NCI-H2081 treated with DMSO at 0.1 percent for 48 hours (cell line): ENCODE results near the gene WDR36.
A peak's percentile ranks its signal among the peaks of the same experiment; 100 is the strongest.
"Not testable (repeated sequence)": the region's sequence is repeated elsewhere in the genome, so short reads cannot be mapped to it uniquely, and the experiment has no call there.

Source experiments
- DNase-seq: peaks from one replicate; lab custom pipeline; 2025; lab: John Stamatoyannopoulos, UW

The WDR36 gene

GRCh38 chr5:111135946-111136345, 43.8 kb downstream of the WDR36 start:
- DNase-seq, result no peak

GRCh38 chr5:111138096-111138495, 45.9 kb downstream of the WDR36 start:
- no peak for DNase-seq

- not testable (repeated sequence) for DNase-seq
Observed at GRCh38 chr5:111141471-111141870, 49.3 kb downstream of the WDR36 start.

GRCh38 chr5:111142932-111143331, 50.8 kb downstream of the WDR36 start:
- DNase-seq, result no peak

- DNase-seq, result no peak
Observed at GRCh38 chr5:111143910-111144309, 51.8 kb downstream of the WDR36 start.

GRCh38 chr5:111144352-111144930, 52.3 kb downstream of the WDR36 start:
- DNase-seq, result no peak

- DNase-seq, result no peak
Observed at GRCh38 chr5:111146053-111146452, 53.9 kb downstream of the WDR36 start.

- DNase-seq, result no peak
Observed at GRCh38 chr5:111147502-111147901, 55.4 kb downstream of the WDR36 start.

GRCh38 chr5:111151998-111152397, 59.9 kb downstream of the WDR36 start:
- DNase-seq, result no peak

GRCh38 chr5:111153483-111153882, 61.3 kb downstream of the WDR36 start:
- DNase-seq, result no peak

- DNase-seq, result no peak
Observed at GRCh38 chr5:111153945-111154344, 61.8 kb downstream of the WDR36 start.

- DNase-seq, result peak; percentile 1
Observed at GRCh38 chr5:111158105-111158744, 66.1 kb downstream of the WDR36 start.

- DNase-seq, result no peak
Observed at GRCh38 chr5:111159845-111160244, 67.7 kb downstream of the WDR36 start.

GRCh38 chr5:111163000-111163399, 70.9 kb downstream of the WDR36 start:
- DNase-seq, result no peak

- DNase-seq, result no peak
Observed at GRCh38 chr5:111165058-111165457, 72.9 kb downstream of the WDR36 start.

- DNase-seq, result no peak
Observed at GRCh38 chr5:111167551-111167950, 75.4 kb downstream of the WDR36 start.

GRCh38 chr5:111168608-111169007, 76.5 kb downstream of the WDR36 start:
- DNase-seq, result no peak

GRCh38 chr5:111169269-111169668, 77.1 kb downstream of the WDR36 start:
- DNase-seq, result no peak

- DNase-seq, result no peak
Observed at GRCh38 chr5:111170279-111170678, 78.1 kb downstream of the WDR36 start.

GRCh38 chr5:111172504-111172903, 80.4 kb downstream of the WDR36 start:
- DNase-seq, result no peak

- no peak for DNase-seq
Observed at GRCh38 chr5:111173476-111173875, 81.3 kb downstream of the WDR36 start.
